ENCODE results near the gene UBE2L6. TPM values are rescaled to one million over a fixed set of nuclear protein-coding genes. Genes with fewer than 3 reads are reported as not detected.

Gene UBE2L6
- total and polyA plus RNA-seq, 4 donors, result 42.0 to 68.9 (median 45.0) TPM

- peaks cover 0 to 4% of the 10 kb centered on the region in 2 donors for H3K4me1 ChIP-seq (ENCODE audit: control insufficient read depth in 1 of 2, insufficient read depth in 2 of 2, low read length in 2 of 2)
- peak overlapping the region in 1 of 2 donors; percentile 83 for H3K4me3 ChIP-seq (ENCODE audit: low read length in 2 of 2)
- no peaks in the 10 kb centered on the region for H3K36me3 ChIP-seq (ENCODE audit: control insufficient read depth in 1 of 2, insufficient read depth in 2 of 2, low read length in 1 of 2)
- intact Hi-C loops (cut with DNase I), result loop anchor here (2.0 to 5.0 kb wide), 3 partner anchors 31 to 43 kb away; no protein-coding TSS in a partner anchor
- 23 to 50% methylated on average over 2 of the region's 2 CpGs for WGBS, 2 donors
- ATAC-seq (ENCODE audit: low FRiP score) (no peak), DNase-seq (no peak)
- peak overlapping the region in 1 of 2 donors; percentile 99 for H3K27ac ChIP-seq (ENCODE audit: low read depth in 1 of 2, low read length in 2 of 2)
- H3K27me3 ChIP-seq (ENCODE audit: control insufficient read depth in 1 of 2, insufficient read depth in 2 of 2, low read length in 1 of 2), result no peaks in the 10 kb centered on the region
- H3K9me3 ChIP-seq (ENCODE audit: control insufficient read depth, low read length), result no peaks in the 10 kb centered on the region
Observed at GRCh38 chr11:57599381-57599780, 31.9 kb upstream of the UBE2L6 start.

- 12 to 17% methylated on average over 5 of the region's 5 CpGs for WGBS, 2 donors
- no peak for DNase-seq
Observed at GRCh38 chr11:57598831-57599155, 31.3 kb upstream of the UBE2L6 start.

GRCh38 chr11:57597916-57598830 is 30.7 kb upstream of the UBE2L6 start:
- H3K36me3 ChIP-seq (ENCODE audit: control insufficient read depth in 1 of 2, insufficient read depth in 2 of 2, low read length in 1 of 2), result no peaks in the 10 kb centered on the region
- intact Hi-C loops (cut with DNase I), result loop anchor here (2.0 to 5.0 kb wide), 3 partner anchors 29 to 44 kb away; no protein-coding TSS in a partner anchor
- peaks cover 0 to 4% of the 10 kb centered on the region in 2 donors for H3K4me1 ChIP-seq (ENCODE audit: control insufficient read depth in 1 of 2, insufficient read depth in 2 of 2, low read length in 2 of 2)
- DNase-seq (peak; percentile 89 to 91), ATAC-seq (ENCODE audit: low FRiP score) (peak; percentile 96)
- peak overlapping the region; percentile 55 to 83 for H3K4me3 ChIP-seq (ENCODE audit: low read length in 2 of 2)
- H3K27me3 ChIP-seq (ENCODE audit: control insufficient read depth in 1 of 2, insufficient read depth in 2 of 2, low read length in 1 of 2), result no peaks in the 10 kb centered on the region
- H3K9me3 ChIP-seq (ENCODE audit: control insufficient read depth, low read length), result no peaks in the 10 kb centered on the region
- 0 to 1% methylated on average over 26 to 33 of the region's 33 CpGs for WGBS, 2 donors
- H3K27ac ChIP-seq (ENCODE audit: low read depth in 1 of 2, low read length in 2 of 2), result peak overlapping the region; percentile 49 to 99

More at GRCh38 chr11:57598831-57599155, 31.3 kb upstream of the UBE2L6 start:
- peak overlapping the region; percentile 55 to 83 for H3K4me3 ChIP-seq (ENCODE audit: low read length in 2 of 2)
- no peaks in the 10 kb centered on the region for H3K9me3 ChIP-seq (ENCODE audit: control insufficient read depth, low read length)
- ATAC-seq (ENCODE audit: low FRiP score), result peak; percentile 30
- peak overlapping the region; percentile 2 to 99 for H3K27ac ChIP-seq (ENCODE audit: low read depth in 1 of 2, low read length in 2 of 2)
- peaks cover 0 to 4% of the 10 kb centered on the region in 2 donors for H3K4me1 ChIP-seq (ENCODE audit: control insufficient read depth in 1 of 2, insufficient read depth in 2 of 2, low read length in 2 of 2)
- no peaks in the 10 kb centered on the region for H3K27me3 ChIP-seq (ENCODE audit: control insufficient read depth in 1 of 2, insufficient read depth in 2 of 2, low read length in 1 of 2)
- no peaks in the 10 kb centered on the region for H3K36me3 ChIP-seq (ENCODE audit: control insufficient read depth in 1 of 2, insufficient read depth in 2 of 2, low read length in 1 of 2)
- intact Hi-C loops (cut with DNase I), result loop anchor here (2.0 to 5.0 kb wide), 3 partner anchors 30 to 44 kb away; no protein-coding TSS in a partner anchor

GRCh38 chr11:57597461-57597915 is 30.0 kb upstream of the UBE2L6 start, which contains the start of gene SERPING1:
Gene SERPING1, plus strand, starts transcription at chr11:57597685. Its CDS starts 586 bp downstream, at chr11:57598271.
- ATAC-seq (ENCODE audit: low FRiP score), result peak; percentile 89
- Histone ChIP-seq H3K27ac (ENCODE audit: low read depth in 1 of 2, low read length in 2 of 2) (peak within 1 kb of the TSS; percentile 72 to 99), H3K27me3 (ENCODE audit: control insufficient read depth in 1 of 2, insufficient read depth in 2 of 2, low read length in 1 of 2) (no peaks in the 10 kb centered on the region), H3K4me3 (ENCODE audit: low read length in 2 of 2) (peak within 1 kb of the TSS; percentile 55 to 83), H3K4me1 (ENCODE audit: control insufficient read depth in 1 of 2, insufficient read depth in 2 of 2, low read length in 2 of 2) (peaks cover 0 to 4% of the 10 kb centered on the region in 2 donors), H3K36me3 (ENCODE audit: control insufficient read depth in 1 of 2, insufficient read depth in 2 of 2, low read length in 1 of 2) (no peaks in the 10 kb centered on the region), H3K9me3 (ENCODE audit: control insufficient read depth, low read length) (no peaks in the 10 kb centered on the region)
- intact Hi-C loops (cut with DNase I), result loop anchor here (5.0 kb wide), 2 partner anchors 40 to 45 kb away; no protein-coding TSS in a partner anchor
- 2 to 3% methylated on average over 10 of the region's 10 CpGs for WGBS, 2 donors
- DNase-seq, result peak; percentile 83 to 89

DNA sequence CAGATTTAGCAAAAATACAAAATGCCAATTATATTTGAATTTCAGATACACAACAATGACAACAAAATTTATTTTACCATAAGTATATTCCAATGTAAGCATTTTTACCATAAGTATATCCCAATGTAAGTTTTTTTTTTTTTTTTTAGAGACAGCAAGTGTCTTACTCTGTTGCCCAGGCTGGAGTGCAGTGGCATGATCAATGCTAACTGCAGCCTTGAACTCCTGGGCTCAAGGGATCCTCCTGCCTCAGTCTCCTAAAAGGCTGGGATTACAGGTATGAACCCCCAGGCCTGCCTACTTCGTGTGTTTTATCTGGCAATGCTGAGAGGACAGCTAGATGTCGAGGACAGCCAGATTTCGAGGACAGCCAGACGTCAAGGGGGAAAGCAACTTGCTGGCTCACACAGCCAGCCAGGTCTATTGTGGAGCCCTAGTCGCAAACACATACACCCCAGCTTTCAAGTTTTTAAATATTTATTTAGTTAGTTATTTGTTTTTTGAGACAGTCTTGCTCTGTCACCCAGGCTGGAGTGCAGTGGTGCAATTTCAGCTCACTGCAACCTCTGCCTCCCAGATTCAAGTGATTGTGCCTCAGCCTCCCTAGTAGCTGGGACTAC is 28.9 kb upstream of the UBE2L6 start:
- no peaks in the 10 kb centered on the region for H3K36me3 ChIP-seq (ENCODE audit: control insufficient read depth in 1 of 2, insufficient read depth in 2 of 2, low read length in 1 of 2)
- H3K4me3 ChIP-seq (ENCODE audit: low read length in 2 of 2), result no peak overlapping the region
- no peaks in the 10 kb centered on the region for H3K9me3 ChIP-seq (ENCODE audit: control insufficient read depth, low read length)
- intact Hi-C loops (cut with DNase I), result loop anchor here (5.0 kb wide), 2 partner anchors 41 to 46 kb away; no protein-coding TSS in a partner anchor
- ATAC-seq (ENCODE audit: low FRiP score), result no peak
- 77 to 79% methylated on average over 5 of the region's 5 CpGs for WGBS, 2 donors
- H3K27ac ChIP-seq (ENCODE audit: low read depth in 1 of 2, low read length in 2 of 2), result peak overlapping the region in 1 of 2 donors; percentile 99
- DNase-seq, result no peak
- no peaks in the 10 kb centered on the region for H3K27me3 ChIP-seq (ENCODE audit: control insufficient read depth in 1 of 2, insufficient read depth in 2 of 2, low read length in 1 of 2)
- H3K4me1 ChIP-seq (ENCODE audit: control insufficient read depth in 1 of 2, insufficient read depth in 2 of 2, low read length in 2 of 2), result peaks cover 0 to 4% of the 10 kb centered on the region in 2 donors

DNA sequence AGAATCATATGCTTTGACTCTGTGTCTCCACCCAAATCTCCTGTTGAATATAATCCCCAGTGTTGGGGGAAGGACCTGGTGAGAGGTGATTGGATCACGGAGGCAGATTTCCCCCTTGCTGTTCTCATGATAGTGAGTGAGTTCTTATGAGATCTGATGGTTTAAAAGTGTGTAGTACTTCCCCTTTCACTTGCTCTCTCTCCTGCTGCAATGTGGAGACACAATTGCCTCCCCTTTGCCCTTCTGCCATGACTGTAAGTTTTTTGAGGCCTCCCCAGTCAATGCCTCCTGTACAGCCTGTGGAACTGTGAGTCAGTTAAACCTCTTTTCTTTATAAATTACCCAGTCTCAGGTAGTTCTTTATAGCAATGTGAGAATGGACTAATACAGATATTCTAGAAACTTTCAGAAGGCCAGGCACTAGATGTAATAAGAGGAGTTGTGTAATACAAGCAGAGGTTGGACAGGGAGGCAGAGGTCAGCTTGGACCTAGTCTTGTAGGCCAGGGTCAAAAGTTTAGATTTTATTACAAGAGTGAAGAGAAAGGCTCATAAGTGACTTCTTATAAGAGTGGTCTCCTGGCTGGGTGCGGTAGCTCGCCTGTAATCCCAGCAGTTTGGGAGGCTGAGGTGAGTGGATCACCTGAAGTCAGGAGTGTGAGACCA is 20.7 kb upstream of the UBE2L6 start:
- no peaks in the 10 kb centered on the region for H3K4me1 ChIP-seq (ENCODE audit: control insufficient read depth in 1 of 2, insufficient read depth in 2 of 2, low read length in 2 of 2)
- H3K27me3 ChIP-seq (ENCODE audit: control insufficient read depth in 1 of 2, insufficient read depth in 2 of 2, low read length in 1 of 2), result no peaks in the 10 kb centered on the region
- H3K4me3 ChIP-seq (ENCODE audit: low read length in 2 of 2), result no peak overlapping the region
- no peaks in the 10 kb centered on the region for H3K36me3 ChIP-seq (ENCODE audit: control insufficient read depth in 1 of 2, insufficient read depth in 2 of 2, low read length in 1 of 2)
- intact Hi-C loops (cut with DNase I), result no loop called here
- ATAC-seq (ENCODE audit: low FRiP score) (no peak), DNase-seq (no peak)
- no peaks in the 10 kb centered on the region for H3K9me3 ChIP-seq (ENCODE audit: control insufficient read depth, low read length)
- H3K27ac ChIP-seq (ENCODE audit: low read depth in 1 of 2, low read length in 2 of 2), result no peak overlapping the region
- 87 to 91% methylated on average over 3 of the region's 3 CpGs for WGBS, 2 donors

GRCh38 chr11:57586711-57587245 is 19.3 kb upstream of the UBE2L6 start:
- Histone ChIP-seq H3K4me1 (ENCODE audit: control insufficient read depth in 1 of 2, insufficient read depth in 2 of 2, low read length in 2 of 2) (no peaks in the 10 kb centered on the region), H3K4me3 (ENCODE audit: low read length in 2 of 2) (no peak overlapping the region), H3K36me3 (ENCODE audit: control insufficient read depth in 1 of 2, insufficient read depth in 2 of 2, low read length in 1 of 2) (no peaks in the 10 kb centered on the region), H3K27me3 (ENCODE audit: control insufficient read depth in 1 of 2, insufficient read depth in 2 of 2, low read length in 1 of 2) (no peaks in the 10 kb centered on the region), H3K9me3 (ENCODE audit: control insufficient read depth, low read length) (no peaks in the 10 kb centered on the region), H3K27ac (ENCODE audit: low read depth in 1 of 2, low read length in 2 of 2) (no peak overlapping the region)
- ATAC-seq (ENCODE audit: low FRiP score), result no peak
- intact Hi-C loops (cut with DNase I), result no loop called here
- no peak for DNase-seq
- 47 to 50% methylated on average over 2 of the region's 2 CpGs for whole genome bisulfite sequencing, 2 donors

DNA sequence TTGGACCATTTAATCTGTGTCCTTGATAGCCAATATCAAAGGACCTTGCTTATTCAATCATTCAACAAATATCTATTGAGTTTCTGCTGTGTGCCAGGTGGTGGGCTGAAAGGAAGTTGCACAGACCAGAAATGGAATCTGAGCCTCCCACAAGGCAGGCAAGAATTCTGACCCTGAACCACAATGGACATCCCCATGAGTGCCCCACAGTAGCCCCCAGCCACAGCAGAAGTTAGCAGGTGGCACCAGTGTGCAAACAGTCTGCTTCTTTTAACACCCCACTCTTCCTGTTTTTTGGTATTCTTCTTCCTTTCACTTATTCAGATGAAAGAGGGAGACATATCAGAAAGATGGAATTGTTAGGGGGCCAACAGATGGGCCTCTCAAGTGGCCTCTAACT is 17.8 kb upstream of the UBE2L6 start:
- no peaks in the 10 kb centered on the region for H3K9me3 ChIP-seq (ENCODE audit: control insufficient read depth, low read length)
- intact Hi-C loops (cut with DNase I), result no loop called here
- H3K27me3 ChIP-seq (ENCODE audit: control insufficient read depth in 1 of 2, insufficient read depth in 2 of 2, low read length in 1 of 2), result no peaks in the 10 kb centered on the region
- no peak overlapping the region for H3K4me3 ChIP-seq (ENCODE audit: low read length in 2 of 2)
- ATAC-seq (ENCODE audit: low FRiP score) (no peak), DNase-seq (no peak)
- H3K27ac ChIP-seq (ENCODE audit: low read depth in 1 of 2, low read length in 2 of 2), result no peak overlapping the region
- H3K36me3 ChIP-seq (ENCODE audit: control insufficient read depth in 1 of 2, insufficient read depth in 2 of 2, low read length in 1 of 2), result no peaks in the 10 kb centered on the region
- no peaks in the 10 kb centered on the region for H3K4me1 ChIP-seq (ENCODE audit: control insufficient read depth in 1 of 2, insufficient read depth in 2 of 2, low read length in 2 of 2)

All from aorta (tissue), 5 donors.